HEK293 (cell line): ENCODE results near the gene IL1RAPL1.

Experiments
- CTCF ChIA-PET: fragments of 350-600 bp; formaldehyde crosslinking; extraction: SDS; loops from one replicate; lab custom pipeline; 2021; ENCODE audit warnings: antibody characterized with exemption; lab: Yijun Ruan, JAX
- POLR2A ChIA-PET: fragments of 300-600 bp; formaldehyde crosslinking; extraction: SDS; loops from one replicate; lab custom pipeline; 2020; ENCODE audit warnings: antibody characterized with exemption, inconsistent platforms; lab: Yijun Ruan, JAX
- H3K27ac ChIP-seq: fragments of 200-500 bp; sonication (Bioruptor generic); 2 replicates; pipeline ENCODE4 v1.5.1; 2014; ENCODE audit warnings: low read depth, low read length, control low read depth, inconsistent platforms; ENCODE audit errors: extremely low read depth
- H3K36me3 ChIP-seq, 2 experiments: fragments of 200-500 bp in 1 of 2; sonication (Bioruptor generic) in 1 of 2; 1 replicate in 1 of 2; 2 replicates in 1 of 2; pipeline ENCODE4 v1.5.1; 2014 to 2017; ENCODE audit warnings: inconsistent platforms in 2 of 2, low read length in 2 of 2; ENCODE audit not compliant: control insufficient read depth in 2 of 2, insufficient read depth in 1 of 2
- H3K4me1 ChIP-seq: fragments of 200-500 bp; sonication (Bioruptor generic); 2 replicates; pipeline ENCODE4 v1.5.1; 2014; ENCODE audit warnings: mild to moderate bottlenecking, low read length, inconsistent platforms; ENCODE audit not compliant: control insufficient read depth, insufficient read depth
- H3K4me3 ChIP-seq: 2 replicates; pipeline ENCODE4 v1.5.1; 2011; ENCODE audit warnings: low read depth, mild to moderate bottlenecking, control low read depth, low read length, moderate library complexity
- H3K9me3 ChIP-seq: fragments of 200-500 bp; sonication (Bioruptor generic); 2 replicates; pipeline ENCODE4 v1.5.1; 2014; ENCODE audit warnings: low read depth, low read length, inconsistent platforms; ENCODE audit not compliant: control insufficient read depth, insufficient read depth
- HOXC10 ChIP-seq: sonication (generic); formaldehyde crosslinking; IDR thresholded peaks from 2 replicates; pipeline ENCODE4 v1.8.1; 2023; ENCODE audit warnings: mild to moderate bottlenecking, missing genetic modification reagents
- KLF17 ChIP-seq: fragments of 450-650 bp; formaldehyde crosslinking; IDR thresholded peaks from 2 replicates; pipeline ENCODE4 v1.5.1; 2016; ENCODE audit warnings: missing biosample characterization, missing genetic modification characterization
- KLF8 ChIP-seq: fragments of 450-650 bp; formaldehyde crosslinking; IDR thresholded peaks from 2 replicates; pipeline ENCODE4 v1.5.1; 2016; ENCODE audit warnings: missing biosample characterization, missing genetic modification characterization
- SP3 ChIP-seq: fragments of 450-650 bp; formaldehyde crosslinking; IDR thresholded peaks from 2 replicates; pipeline ENCODE4 v1.5.1; 2016; ENCODE audit warnings: missing biosample characterization, missing genetic modification characterization
- YY2 ChIP-seq: fragments of 450-650 bp; formaldehyde crosslinking; IDR thresholded peaks from 2 replicates; pipeline ENCODE4 v1.5.1; 2016; ENCODE audit warnings: missing biosample characterization, missing genetic modification characterization
- ZNF10 ChIP-seq: fragments of 450-650 bp; formaldehyde crosslinking; IDR thresholded peaks from 2 replicates; pipeline ENCODE4 v1.5.1; 2017; ENCODE audit warnings: missing biosample characterization, missing genetic modification characterization
- ZNF146 ChIP-seq: fragments of 450-650 bp; formaldehyde crosslinking; IDR thresholded peaks from 2 replicates; pipeline ENCODE4 v1.5.1; 2016; ENCODE audit warnings: missing biosample characterization, missing genetic modification characterization
- ZNF175 ChIP-seq: fragments of 450-650 bp; formaldehyde crosslinking; IDR thresholded peaks from 2 replicates; pipeline ENCODE4 v1.5.1; 2016; ENCODE audit warnings: missing biosample characterization, missing genetic modification characterization
- ZNF202 ChIP-seq: fragments of 450-650 bp; formaldehyde crosslinking; IDR thresholded peaks from 2 replicates; pipeline ENCODE4 v1.5.1; 2016; ENCODE audit warnings: missing biosample characterization, missing genetic modification characterization, borderline replicate concordance
- ZNF266 ChIP-seq: fragments of 450-650 bp; formaldehyde crosslinking; IDR thresholded peaks from 2 replicates; pipeline ENCODE4 v1.5.1; 2016; ENCODE audit warnings: missing biosample characterization, missing genetic modification characterization, low read depth
- ZNF558 ChIP-seq: fragments of 450-650 bp; formaldehyde crosslinking; IDR thresholded peaks from 2 replicates; pipeline ENCODE4 v1.5.1; 2016; ENCODE audit warnings: missing biosample characterization, missing genetic modification characterization
- ZNF561 ChIP-seq: fragments of 450-650 bp; IDR thresholded peaks from 2 replicates; pipeline ENCODE4 v1.5.1; 2018; ENCODE audit warnings: missing biosample characterization, missing genetic modification characterization, borderline replicate concordance
- ZNF580 ChIP-seq: fragments of 450-650 bp; formaldehyde crosslinking; IDR thresholded peaks from 2 replicates; pipeline ENCODE4 v1.5.1; 2016; ENCODE audit warnings: missing biosample characterization, missing genetic modification characterization
- ZXDB ChIP-seq: fragments of 450-650 bp; formaldehyde crosslinking; IDR thresholded peaks from 2 replicates; pipeline ENCODE4 v1.5.1; 2016; ENCODE audit warnings: missing biosample characterization, missing genetic modification characterization
- TF ChIP-seq, protein P1 (sequence below): fragments of 450-650 bp; formaldehyde crosslinking; IDR thresholded peaks from 2 replicates; pipeline ENCODE4 v1.5.0; 2017; ENCODE audit warnings: missing biosample characterization, missing genetic modification characterization, borderline replicate concordance
- TF ChIP-seq, protein P2 (sequence below): fragments of 450-650 bp; formaldehyde crosslinking; IDR thresholded peaks from 2 replicates; pipeline ENCODE4 v1.5.1; 2016; ENCODE audit warnings: missing biosample characterization, missing genetic modification characterization

IL1RAPL1 gene

GRCh38 chrX:29040160-29040559 is 452.9 kb downstream of the IL1RAPL1 start:
- Histone ChIP-seq H3K27ac (no peak overlapping the region), H3K4me3 (no peak overlapping the region), H3K36me3 (no peaks in the 10 kb centered on the region), H3K9me3 (no peaks in the 10 kb centered on the region), H3K4me1 (no peaks in the 10 kb centered on the region)
- POLR2A ChIA-PET: no interaction called here
- TF ChIP-seq YY2 (tag by site-specific recombination) (no peak), SP3 (tag by site-specific recombination) (no peak), ZNF580 (tag by site-specific recombination) (no peak)
- TF ChIP-seq, protein P1, sequence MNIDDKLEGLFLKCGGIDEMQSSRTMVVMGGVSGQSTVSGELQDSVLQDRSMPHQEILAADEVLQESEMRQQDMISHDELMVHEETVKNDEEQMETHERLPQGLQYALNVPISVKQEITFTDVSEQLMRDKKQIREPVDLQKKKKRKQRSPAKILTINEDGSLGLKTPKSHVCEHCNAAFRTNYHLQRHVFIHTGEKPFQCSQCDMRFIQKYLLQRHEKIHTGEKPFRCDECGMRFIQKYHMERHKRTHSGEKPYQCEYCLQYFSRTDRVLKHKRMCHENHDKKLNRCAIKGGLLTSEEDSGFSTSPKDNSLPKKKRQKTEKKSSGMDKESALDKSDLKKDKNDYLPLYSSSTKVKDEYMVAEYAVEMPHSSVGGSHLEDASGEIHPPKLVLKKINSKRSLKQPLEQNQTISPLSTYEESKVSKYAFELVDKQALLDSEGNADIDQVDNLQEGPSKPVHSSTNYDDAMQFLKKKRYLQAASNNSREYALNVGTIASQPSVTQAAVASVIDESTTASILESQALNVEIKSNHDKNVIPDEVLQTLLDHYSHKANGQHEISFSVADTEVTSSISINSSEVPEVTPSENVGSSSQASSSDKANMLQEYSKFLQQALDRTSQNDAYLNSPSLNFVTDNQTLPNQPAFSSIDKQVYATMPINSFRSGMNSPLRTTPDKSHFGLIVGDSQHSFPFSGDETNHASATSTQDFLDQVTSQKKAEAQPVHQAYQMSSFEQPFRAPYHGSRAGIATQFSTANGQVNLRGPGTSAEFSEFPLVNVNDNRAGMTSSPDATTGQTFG: no peak
- CTCF ChIA-PET: interaction anchor here (0.6 to 0.7 kb wide), 2 partner anchors 446 to 1230 kb away, joined by 3 to 4 read pairs; no protein-coding TSS in a partner anchor

- H3K4me3 ChIP-seq: no peak overlapping the region
- H3K27ac ChIP-seq: no peak overlapping the region
- ChIA-PET POLR2A (no interaction called here), CTCF (no interaction called here)
- no peaks in the 10 kb centered on the region for H3K9me3 ChIP-seq
- TF ChIP-seq KLF8 (no peak), ZXDB (no peak), ZNF175 (tag by site-specific recombination) (no peak), ZNF561 (tag by site-specific recombination) (no peak), ZNF558 (tag by site-specific recombination) (no peak), HOXC10 (CRISPR knock-in tag) (no peak), ZNF146 (tag by site-specific recombination) (no peak), ZNF266 (no peak), ZNF202 (tag by site-specific recombination) (no peak)
- TF ChIP-seq, protein P2, sequence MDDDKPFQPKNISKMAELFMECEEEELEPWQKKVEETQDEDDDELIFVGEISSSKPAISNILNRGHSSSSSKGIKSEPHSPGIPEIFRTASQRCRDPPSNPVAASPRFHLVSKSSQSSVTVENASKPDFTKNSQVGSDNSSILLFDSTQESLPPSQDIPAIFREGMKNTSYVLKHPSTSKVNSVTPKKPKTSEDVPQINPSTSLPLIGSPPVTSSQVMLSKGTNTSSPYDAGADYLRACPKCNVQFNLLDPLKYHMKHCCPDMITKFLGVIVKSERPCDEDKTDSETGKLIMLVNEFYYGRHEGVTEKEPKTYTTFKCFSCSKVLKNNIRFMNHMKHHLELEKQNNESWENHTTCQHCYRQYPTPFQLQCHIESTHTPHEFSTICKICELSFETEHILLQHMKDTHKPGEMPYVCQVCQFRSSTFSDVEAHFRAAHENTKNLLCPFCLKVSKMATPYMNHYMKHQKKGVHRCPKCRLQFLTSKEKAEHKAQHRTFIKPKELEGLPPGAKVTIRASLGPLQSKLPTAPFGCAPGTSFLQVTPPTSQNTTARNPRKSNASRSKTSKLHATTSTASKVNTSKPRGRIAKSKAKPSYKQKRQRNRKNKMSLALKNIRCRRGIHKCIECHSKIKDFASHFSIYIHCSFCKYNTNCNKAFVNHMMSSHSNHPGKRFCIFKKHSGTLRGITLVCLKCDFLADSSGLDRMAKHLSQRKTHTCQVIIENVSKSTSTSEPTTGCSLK (tag by site-specific recombination): no peak
- TF ChIP-seq, all 188 proteins: peak for 0
- H3K4me1 ChIP-seq: no peaks in the 10 kb centered on the region
- no peaks in the 10 kb centered on the region for H3K36me3 ChIP-seq
Observed at GRCh38 chrX:29042341-29042740, 455.1 kb downstream of the IL1RAPL1 start.

DNA sequence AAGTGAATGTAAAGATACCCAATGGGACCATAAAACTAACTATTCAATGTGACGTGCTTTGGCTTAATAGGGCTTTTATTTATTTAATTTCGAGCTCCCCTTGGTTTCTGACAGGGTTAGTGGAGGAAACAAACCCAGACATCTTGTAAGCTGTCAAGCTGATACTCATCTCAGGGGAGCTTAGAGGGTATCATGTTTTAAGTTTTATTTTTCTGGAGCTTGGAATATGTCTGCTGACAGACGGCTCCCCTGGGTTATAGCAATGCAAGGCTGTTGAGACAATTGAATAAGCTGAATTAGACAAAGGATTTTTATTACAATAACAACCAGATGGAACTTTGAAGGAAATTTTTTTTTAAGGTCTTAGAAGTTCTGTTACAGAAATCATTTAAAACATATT is 456.5 kb downstream of the IL1RAPL1 start:
- no peak overlapping the region for H3K27ac ChIP-seq
- POLR2A ChIA-PET: no interaction called here
- no peaks in the 10 kb centered on the region for H3K9me3 ChIP-seq
- H3K4me3 ChIP-seq: no peak overlapping the region
- no peak for TF ChIP-seq KLF17 (tag by site-specific recombination)
- TF ChIP-seq YY2 (tag by site-specific recombination): no peak
- TF ChIP-seq ZNF10 (tag by site-specific recombination): no peak
- CTCF ChIA-PET: no interaction called here
- H3K4me1 ChIP-seq: no peaks in the 10 kb centered on the region
- H3K36me3 ChIP-seq: no peaks in the 10 kb centered on the region
